Ascending aorta (tissue), 2 donors: ENCODE measurements around the gene FRMD3. TPM values are rescaled to one million over a fixed set of nuclear protein-coding genes. Genes with fewer than 3 reads are reported as not detected.

Source experiments
- DNase-seq, 2 donors: peaks; one replicate each; pipeline ENCODE4 v3.0.0-alpha.2; 2019; ENCODE audit warnings: low spot score in 2 of 2
- H3K27ac ChIP-seq, 2 donors: fragments of 200-600 bp; sonication (generic); one replicate each; pipeline ENCODE4 v1.5.1; 2016 to 2017; ENCODE audit warnings: mild to moderate bottlenecking in 1 of 2
- H3K27me3 ChIP-seq: fragments of 200-600 bp; sonication (generic); one replicate; pipeline ENCODE4 v1.5.1; 2017
- H3K36me3 ChIP-seq, 2 donors: fragments of 200-600 bp; sonication (generic); one replicate each; pipeline ENCODE4 v1.5.1; 2016
- H3K4me1 ChIP-seq, 2 donors: fragments of 200-600 bp; sonication (generic); one replicate each; pipeline ENCODE4 v1.5.1; 2016 to 2017; ENCODE audit warnings: mild to moderate bottlenecking in 1 of 2
- H3K4me3 ChIP-seq, 2 donors: fragments of 200-600 bp; sonication (generic); one replicate each; pipeline ENCODE4 v1.5.1; 2016 to 2017; ENCODE audit warnings: mild to moderate bottlenecking in 1 of 2
- H3K9me3 ChIP-seq, 2 donors: fragments of 200-600 bp; sonication (generic); one replicate each; pipeline ENCODE4 v1.5.1; 2016
- intact Hi-C: fragments of 100-400 bp; cut with DNase I; formaldehyde crosslinking; loops from one replicate; pipeline ENCODE4 v1.15.1; 2023
- total RNA-seq: library from RNA; depleted of rRNA; stranded (reverse); fragments of >200 nt; gene quantifications from one replicate; pipeline ENCODE4 v1.1.0, GENCODE V29; 2016
- TF ChIP-seq, protein P1 (sequence below), 3 experiments: fragments of 200-600 bp in 2 of 3; fragments of 450-650 bp in 1 of 3; sonication (generic) in 2 of 3; IDR thresholded peaks; one replicate each; pipeline ENCODE4 v1.5.1; 2016 to 2019; ENCODE audit warnings: antibody characterized with exemption in 3 of 3, mild to moderate bottlenecking in 1 of 3, moderate library complexity in 1 of 3

The FRMD3 gene
- total RNA-seq, 1 donor from 2014 or later = 8.5 TPM

DNA sequence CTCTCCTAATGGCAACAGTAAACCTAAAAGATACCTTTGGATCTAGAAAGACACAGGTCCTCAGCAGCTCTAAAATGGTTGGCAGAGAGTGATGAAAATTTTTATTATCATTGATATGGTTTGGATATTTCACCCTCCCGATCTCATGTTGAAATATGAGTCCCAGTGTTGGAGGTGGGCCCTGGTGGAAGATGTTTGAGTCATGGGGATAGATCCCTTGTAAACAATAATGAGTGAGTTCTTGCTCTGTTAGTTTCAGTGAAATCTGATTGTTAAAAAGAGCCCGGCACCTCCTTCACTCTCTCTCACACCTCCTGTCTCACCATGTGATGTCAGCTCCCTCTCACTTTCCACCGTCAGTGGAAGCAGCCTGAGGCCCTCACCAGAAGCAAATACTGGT lies 117.7 kb downstream of the FRMD3 start:
- intact Hi-C loops = no loop called here
- Histone ChIP-seq H3K4me1 (no peaks in the 10 kb centered on the region), H3K36me3 (no peaks in the 10 kb centered on the region), H3K27me3 (no peaks in the 10 kb centered on the region), H3K9me3 (no peaks in the 10 kb centered on the region), H3K27ac (no peak overlapping the region), H3K4me3 (no peak overlapping the region)
- no peak for DNase-seq
- TF ChIP-seq, protein P1, sequence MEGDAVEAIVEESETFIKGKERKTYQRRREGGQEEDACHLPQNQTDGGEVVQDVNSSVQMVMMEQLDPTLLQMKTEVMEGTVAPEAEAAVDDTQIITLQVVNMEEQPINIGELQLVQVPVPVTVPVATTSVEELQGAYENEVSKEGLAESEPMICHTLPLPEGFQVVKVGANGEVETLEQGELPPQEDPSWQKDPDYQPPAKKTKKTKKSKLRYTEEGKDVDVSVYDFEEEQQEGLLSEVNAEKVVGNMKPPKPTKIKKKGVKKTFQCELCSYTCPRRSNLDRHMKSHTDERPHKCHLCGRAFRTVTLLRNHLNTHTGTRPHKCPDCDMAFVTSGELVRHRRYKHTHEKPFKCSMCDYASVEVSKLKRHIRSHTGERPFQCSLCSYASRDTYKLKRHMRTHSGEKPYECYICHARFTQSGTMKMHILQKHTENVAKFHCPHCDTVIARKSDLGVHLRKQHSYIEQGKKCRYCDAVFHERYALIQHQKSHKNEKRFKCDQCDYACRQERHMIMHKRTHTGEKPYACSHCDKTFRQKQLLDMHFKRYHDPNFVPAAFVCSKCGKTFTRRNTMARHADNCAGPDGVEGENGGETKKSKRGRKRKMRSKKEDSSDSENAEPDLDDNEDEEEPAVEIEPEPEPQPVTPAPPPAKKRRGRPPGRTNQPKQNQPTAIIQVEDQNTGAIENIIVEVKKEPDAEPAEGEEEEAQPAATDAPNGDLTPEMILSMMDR (IDR thresholded peaks at IDR 0.05) = no peak

DNA sequence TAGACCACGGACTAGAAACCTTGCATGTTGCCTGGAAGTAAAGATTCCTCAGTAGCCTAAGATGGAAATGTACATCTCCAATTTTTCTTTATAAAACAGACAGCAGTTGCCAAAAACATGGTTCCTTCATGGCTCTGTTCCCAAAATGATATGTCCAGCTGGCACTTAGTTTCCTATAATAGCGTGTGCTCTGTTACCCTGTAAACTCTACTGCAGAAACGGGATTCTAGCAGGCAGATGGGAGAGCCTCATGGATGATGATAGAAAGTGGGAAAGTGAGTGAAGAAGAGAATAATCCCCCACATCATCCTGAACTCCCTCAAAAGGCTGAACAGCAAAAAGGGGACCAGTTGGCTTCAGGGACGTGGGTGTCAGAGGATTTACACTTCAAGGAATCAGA lies 118.2 kb downstream of the FRMD3 start:
- no peak overlapping the region for H3K4me3 ChIP-seq
- no peak for DNase-seq
- H3K27ac ChIP-seq = no peak overlapping the region
- no peaks in the 10 kb centered on the region for H3K36me3 ChIP-seq
- no peaks in the 10 kb centered on the region for H3K9me3 ChIP-seq
- H3K4me1 ChIP-seq = no peaks in the 10 kb centered on the region
- H3K27me3 ChIP-seq = no peaks in the 10 kb centered on the region
- TF ChIP-seq, protein P1 (IDR thresholded peaks at IDR 0.05) = no peak
- intact Hi-C loops = no loop called here

DNA sequence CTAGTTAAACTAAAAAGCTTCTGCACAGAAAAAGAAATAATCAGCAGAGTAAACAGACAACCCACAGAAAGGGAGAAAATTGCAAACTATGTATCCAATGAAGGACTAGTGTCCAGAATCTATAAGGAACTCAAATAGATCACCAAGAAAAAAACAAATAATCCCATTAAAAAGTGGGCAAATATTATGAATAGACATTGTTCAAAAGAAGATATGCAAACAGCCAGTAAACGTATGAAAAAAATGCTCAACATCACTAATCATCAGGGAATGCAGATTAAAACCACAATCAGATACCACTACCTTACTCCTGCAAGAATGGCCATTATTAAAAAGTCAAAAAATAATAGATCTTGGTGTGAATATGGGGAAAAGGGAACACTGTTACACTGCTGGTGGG lies 119.9 kb downstream of the FRMD3 start:
- intact Hi-C loops = no loop called here
- no peak overlapping the region for H3K27ac ChIP-seq
- H3K9me3 ChIP-seq = no peaks in the 10 kb centered on the region

DNA sequence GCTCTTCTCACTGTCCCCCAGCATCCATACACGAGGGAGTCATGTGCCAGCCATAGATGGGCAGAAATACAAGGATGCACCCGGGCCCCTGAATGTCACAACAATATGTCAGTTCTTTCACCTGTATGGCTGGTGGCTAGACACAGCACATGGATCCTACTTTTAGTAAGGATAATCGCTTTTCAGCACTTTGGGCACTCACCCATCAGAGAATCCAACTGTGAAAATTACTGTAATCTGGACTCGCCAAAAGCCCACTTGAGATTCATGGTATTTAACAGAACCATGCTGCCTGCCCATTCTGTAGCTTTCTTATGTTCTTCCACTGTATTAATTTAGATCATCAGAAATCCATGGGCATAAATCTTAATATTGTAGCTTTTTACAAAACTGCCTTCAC lies 124.8 kb downstream of the FRMD3 start:
- TF ChIP-seq, protein P1 (IDR thresholded peaks at IDR 0.05) = no peak
- Histone ChIP-seq H3K9me3 (no peaks in the 10 kb centered on the region), H3K36me3 (no peaks in the 10 kb centered on the region), H3K27ac (no peak overlapping the region), H3K4me3 (no peak overlapping the region), H3K27me3 (no peaks in the 10 kb centered on the region), H3K4me1 (no peaks in the 10 kb centered on the region)
- DNase-seq = no peak
- intact Hi-C loops = no loop called here

More for the DNA sequence above, 119.9 kb downstream of the FRMD3 start:
- no peaks in the 10 kb centered on the region for H3K36me3 ChIP-seq
- DNase-seq = no peak
- TF ChIP-seq, protein P1 (IDR thresholded peaks at IDR 0.05) = no peak
- H3K27me3 ChIP-seq = no peaks in the 10 kb centered on the region
- no peak overlapping the region for H3K4me3 ChIP-seq
- no peaks in the 10 kb centered on the region for H3K4me1 ChIP-seq

DNA sequence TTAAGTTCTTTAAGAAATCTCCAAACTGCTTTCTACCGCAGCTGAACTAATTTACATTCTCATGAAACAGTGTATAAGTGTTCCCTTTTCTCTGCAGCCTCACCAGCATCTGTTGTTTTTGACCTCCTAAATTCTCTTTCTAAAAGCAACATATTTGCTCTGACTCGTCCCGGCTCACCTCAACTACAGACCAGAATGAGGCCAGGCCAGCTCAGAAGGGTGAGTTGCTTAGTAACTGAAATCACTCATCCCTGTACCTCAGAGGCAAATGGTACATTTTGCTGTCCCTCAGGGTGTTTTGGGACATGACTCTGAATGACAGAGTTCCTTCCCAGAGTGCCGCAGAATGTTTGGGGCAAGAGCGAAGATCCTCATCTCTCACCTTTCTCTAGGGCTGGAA lies 127.5 kb downstream of the FRMD3 start:
- Histone ChIP-seq H3K4me3 (no peak overlapping the region), H3K36me3 (no peaks in the 10 kb centered on the region), H3K27ac (no peak overlapping the region), H3K4me1 (no peaks in the 10 kb centered on the region), H3K9me3 (peaks cover 0 to 9% of the 10 kb centered on the region in 2 donors), H3K27me3 (no peaks in the 10 kb centered on the region)
- DNase-seq = no peak
- TF ChIP-seq, protein P1 (IDR thresholded peaks at IDR 0.05) = no peak
- intact Hi-C loops = no loop called here

DNA sequence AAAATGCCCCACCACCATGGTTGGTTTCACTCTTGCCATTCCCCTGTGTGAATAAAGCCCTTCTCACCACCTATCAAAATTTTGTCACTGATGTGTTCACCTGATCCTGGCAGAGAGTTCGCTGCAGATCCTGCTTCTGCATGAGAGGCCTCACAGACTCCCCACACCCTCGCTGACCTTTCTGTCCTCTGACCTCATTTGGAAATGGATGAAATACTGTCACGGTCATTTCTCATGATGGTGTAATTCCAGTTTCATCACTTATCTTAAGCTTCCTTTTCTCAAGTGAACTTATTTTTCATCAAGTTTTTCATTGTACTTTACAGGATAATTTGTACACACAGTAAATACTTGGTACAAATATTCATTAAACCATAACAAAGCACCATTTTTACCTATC lies 131.3 kb downstream of the FRMD3 start:
- Histone ChIP-seq H3K27me3 (no peaks in the 10 kb centered on the region), H3K36me3 (no peaks in the 10 kb centered on the region), H3K9me3 (peaks cover 0 to 9% of the 10 kb centered on the region in 2 donors), H3K4me1 (no peaks in the 10 kb centered on the region), H3K4me3 (no peak overlapping the region), H3K27ac (no peak overlapping the region)
- TF ChIP-seq, protein P1 (IDR thresholded peaks at IDR 0.05) = no peak
- no peak for DNase-seq
- intact Hi-C loops = no loop called here
